ENCODE data around the gene PLCG1.

The PLCG1 gene

GRCh38 chr20:41219824-41220223, 82.5 kb downstream of the PLCG1 start:
- no peak for DNase-seq

DNA sequence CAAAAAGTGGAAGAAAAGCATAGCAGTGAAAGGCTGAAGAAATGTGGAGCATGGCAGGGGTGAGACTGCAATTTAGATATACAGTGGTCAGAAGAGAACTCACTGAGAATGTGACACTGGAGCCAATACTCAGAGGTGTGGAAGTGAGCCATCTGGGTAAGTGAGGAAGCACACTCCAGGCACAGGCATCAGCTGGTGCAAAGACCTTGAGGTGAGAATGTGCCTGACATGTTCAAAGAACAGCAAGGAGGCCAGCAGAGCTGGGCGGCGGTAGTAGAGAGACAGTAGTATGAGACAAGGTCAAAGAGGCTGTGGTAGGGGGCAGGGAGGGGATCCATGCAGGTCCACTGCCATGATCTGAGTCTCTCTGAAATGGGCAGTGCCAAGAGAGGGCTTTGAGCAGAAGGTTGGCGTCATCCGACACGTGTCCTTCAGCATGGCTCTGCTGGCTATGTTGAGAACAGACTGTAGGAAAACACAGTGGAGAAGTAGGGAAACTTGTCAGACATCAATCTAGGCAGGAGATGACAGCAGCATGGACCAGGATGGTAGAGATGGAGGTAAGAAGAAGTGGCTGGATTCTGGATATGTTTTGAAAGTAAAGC, 84.4 kb downstream of the PLCG1 start:
- no peak for DNase-seq

GRCh38 chr20:41222296-41222695, 85.0 kb downstream of the PLCG1 start:
- no peak for DNase-seq

GRCh38 chr20:41222703-41223102, 85.4 kb downstream of the PLCG1 start:
- no peak for DNase-seq

DNA sequence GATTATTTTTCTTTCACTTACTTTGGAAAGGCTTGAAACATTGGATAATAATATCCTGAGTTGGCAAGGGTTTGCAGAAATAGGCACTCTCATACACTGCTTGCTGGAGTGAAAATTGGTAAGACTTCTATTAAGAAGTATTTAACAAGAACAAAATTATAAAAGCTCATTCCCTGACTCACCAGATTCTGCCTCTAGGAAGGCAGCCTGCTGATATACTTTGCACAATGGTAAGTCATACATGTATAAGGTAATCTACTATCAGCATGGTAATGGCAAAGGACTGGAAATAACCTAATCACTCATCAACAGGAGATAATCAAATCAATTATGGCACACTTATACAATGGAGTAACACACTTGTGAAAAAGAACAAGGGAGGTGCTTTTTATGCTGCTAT, 85.8 kb downstream of the PLCG1 start:
- no peak for DNase-seq

DNA sequence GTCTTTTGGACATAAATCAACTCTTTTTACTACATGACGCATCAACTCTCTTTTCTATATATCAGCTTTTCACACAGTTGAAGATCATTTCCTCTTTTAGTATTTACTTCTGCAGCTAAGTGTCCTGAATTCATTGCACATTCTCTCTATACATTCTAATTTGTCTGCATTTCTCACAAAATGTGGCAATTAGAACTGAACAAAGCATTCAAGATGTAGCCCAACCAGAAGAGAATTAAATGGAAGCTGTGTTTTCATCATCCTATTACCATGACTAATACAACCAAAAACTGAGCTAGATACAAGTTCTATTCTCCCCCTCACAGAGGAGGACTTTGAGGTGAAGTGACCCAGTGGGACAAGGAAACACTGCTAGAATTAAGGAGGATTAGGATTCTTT, 86.9 kb downstream of the PLCG1 start:
- no peak for DNase-seq

GRCh38 chr20:41225091-41225490, 87.7 kb downstream of the PLCG1 start:
- DNase-seq = no peak

DNA sequence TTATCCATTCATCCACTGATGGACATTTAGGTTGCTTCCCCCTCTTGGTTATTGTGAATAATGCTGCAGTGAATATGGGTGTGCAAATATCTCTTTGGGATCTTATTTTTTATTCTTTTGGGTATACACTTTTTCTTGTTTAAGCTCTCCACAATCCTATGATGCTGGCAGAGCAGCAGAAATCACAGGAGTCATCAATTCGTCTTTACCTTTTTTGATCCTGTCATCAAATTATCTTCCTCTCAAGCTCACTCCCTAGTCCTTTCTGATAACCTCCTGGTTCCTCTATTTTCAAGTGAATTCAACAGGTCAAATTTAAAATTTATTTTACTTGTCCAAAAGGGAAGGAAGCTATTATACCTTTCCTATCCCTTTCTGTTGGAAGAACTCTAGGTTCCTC, 89.1 kb downstream of the PLCG1 start:
- no peak for DNase-seq
